ENCODE data around the gene KRTAP12-1. TPM values are rescaled to one million over a fixed set of nuclear protein-coding genes. Genes with fewer than 3 reads are reported as not detected.
"Not testable (repeated sequence)": the region's sequence is repeated elsewhere in the genome, so short reads cannot be mapped to it uniquely, and the experiment has no call there.

The KRTAP12-1 gene
- total RNA-seq, 1 donor from 2014 or later, result not detected

DNA sequence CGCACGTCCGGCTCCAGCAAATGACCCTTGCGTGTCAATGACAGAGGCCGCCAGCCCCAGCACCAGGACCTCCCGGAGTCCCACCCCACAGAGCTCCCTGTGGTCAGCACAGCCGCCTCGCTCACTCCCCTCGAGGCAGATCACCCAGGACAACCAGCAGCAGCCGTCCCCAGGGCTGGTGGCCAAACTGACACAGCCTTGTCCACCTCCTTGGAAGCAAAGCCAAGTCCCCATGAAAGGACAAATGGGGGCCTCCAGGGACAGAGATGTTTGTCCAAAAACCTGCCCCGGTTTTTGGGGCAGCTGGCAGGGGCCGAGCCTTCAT lies 42.7 kb downstream of the KRTAP12-1 start:
- Mint-ChIP-seq H3K36me3 (ENCODE audit: low read depth, unreplicated experiment) (no peaks in the 10 kb centered on the region), H3K4me3 (ENCODE audit: unreplicated experiment) (no peak overlapping the region), H3K27ac (ENCODE audit: unreplicated experiment) (no peak overlapping the region), H3K27me3 (ENCODE audit: low read depth, unreplicated experiment) (peaks cover 33% of the 10 kb centered on the region), H3K9me3 (ENCODE audit: unreplicated experiment) (peaks cover 16% of the 10 kb centered on the region), H3K4me1 (ENCODE audit: low read depth, unreplicated experiment) (no peaks in the 10 kb centered on the region)
- DNase-seq (ENCODE audit: low read depth) (no peak), FAIRE-seq (no peak)
- Histone ChIP-seq H3K4me2 (ENCODE audit: low read length) (no peak overlapping the region), H3K9ac (ENCODE audit: low read length) (no peak overlapping the region), H3K4me1 (ENCODE audit: insufficient read depth, low read length) (no peaks in the 10 kb centered on the region), H3K36me3 (ENCODE audit: insufficient read depth, low read length) (no peaks in the 10 kb centered on the region), H3K9me3 (ENCODE audit: insufficient read depth, low read depth, low read length) (peaks cover 2% of the 10 kb centered on the region), H3K27ac (ENCODE audit: low read depth, low read length) (no peak overlapping the region), H3K4me3 (ENCODE audit: insufficient read depth, low read depth, low read length) (no peak overlapping the region), H3K79me2 (ENCODE audit: insufficient read depth, low read length) (no peaks in the 10 kb centered on the region), H2AFZ (ENCODE audit: low read depth, low read length) (no peak overlapping the region), H4K20me1 (ENCODE audit: insufficient read depth, low read length) (no peaks in the 10 kb centered on the region), H3K27me3 (ENCODE audit: insufficient read depth, low read length) (no peaks in the 10 kb centered on the region)
- TF ChIP-seq, protein P1, sequence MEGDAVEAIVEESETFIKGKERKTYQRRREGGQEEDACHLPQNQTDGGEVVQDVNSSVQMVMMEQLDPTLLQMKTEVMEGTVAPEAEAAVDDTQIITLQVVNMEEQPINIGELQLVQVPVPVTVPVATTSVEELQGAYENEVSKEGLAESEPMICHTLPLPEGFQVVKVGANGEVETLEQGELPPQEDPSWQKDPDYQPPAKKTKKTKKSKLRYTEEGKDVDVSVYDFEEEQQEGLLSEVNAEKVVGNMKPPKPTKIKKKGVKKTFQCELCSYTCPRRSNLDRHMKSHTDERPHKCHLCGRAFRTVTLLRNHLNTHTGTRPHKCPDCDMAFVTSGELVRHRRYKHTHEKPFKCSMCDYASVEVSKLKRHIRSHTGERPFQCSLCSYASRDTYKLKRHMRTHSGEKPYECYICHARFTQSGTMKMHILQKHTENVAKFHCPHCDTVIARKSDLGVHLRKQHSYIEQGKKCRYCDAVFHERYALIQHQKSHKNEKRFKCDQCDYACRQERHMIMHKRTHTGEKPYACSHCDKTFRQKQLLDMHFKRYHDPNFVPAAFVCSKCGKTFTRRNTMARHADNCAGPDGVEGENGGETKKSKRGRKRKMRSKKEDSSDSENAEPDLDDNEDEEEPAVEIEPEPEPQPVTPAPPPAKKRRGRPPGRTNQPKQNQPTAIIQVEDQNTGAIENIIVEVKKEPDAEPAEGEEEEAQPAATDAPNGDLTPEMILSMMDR (IDR thresholded peaks at IDR 0.05; ENCODE audit: insufficient read depth, low read depth, low read length), result no peak
- no peak for TF ChIP-seq EZH2 (IDR thresholded peaks at IDR 0.05; ENCODE audit: insufficient read depth, low read length)

DNA sequence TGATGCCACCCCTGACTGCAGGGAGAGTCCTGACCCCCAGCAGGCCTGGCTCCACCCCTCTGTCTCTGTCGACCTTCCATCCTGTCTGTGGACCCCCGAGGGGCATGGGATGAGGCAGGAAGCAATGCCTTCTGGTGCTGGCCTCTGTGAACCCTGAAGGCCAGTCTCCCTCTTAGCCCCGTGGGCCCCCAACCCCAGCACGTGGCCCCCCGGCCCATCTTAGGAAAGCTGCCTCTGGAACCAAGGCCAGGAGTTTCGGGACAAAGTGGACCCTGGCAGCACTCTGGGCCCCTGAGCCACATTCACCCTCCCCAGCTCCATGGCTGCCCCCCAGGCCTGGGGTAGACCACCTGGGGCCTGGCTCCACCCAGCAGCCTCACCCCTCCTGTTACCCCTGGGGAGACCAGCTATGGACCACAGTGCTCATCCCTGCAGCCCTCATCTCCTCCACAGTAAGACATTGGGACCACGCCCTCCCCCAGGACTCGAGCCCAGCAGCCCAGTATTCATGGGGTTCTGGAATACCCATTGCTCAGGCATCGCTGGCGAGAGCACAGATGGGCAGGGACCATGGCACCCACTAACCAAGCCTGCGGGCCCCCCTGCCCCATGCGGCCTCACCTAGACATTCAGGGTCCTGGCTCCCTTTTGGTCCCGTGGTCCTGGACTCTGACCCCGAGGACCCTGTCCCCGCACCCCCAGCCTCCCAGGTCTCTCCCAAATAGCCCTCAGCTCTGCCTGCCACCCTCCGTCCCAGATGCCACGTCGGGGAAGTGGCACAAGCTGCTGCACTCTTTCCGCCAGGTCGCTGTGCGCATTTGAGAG lies 43.2 kb downstream of the KRTAP12-1 start:
- H3K36me3 ChIP-seq (ENCODE audit: insufficient read depth, low read length); H3K79me2 ChIP-seq (ENCODE audit: insufficient read depth, low read length); H3K4me3 Mint-ChIP-seq (ENCODE audit: unreplicated experiment); H3K27me3 ChIP-seq (ENCODE audit: insufficient read depth, low read length); H3K4me1 ChIP-seq (ENCODE audit: insufficient read depth, low read length); H3K9ac ChIP-seq (ENCODE audit: low read length); H3K4me2 ChIP-seq (ENCODE audit: low read length); DNase-seq (ENCODE audit: low read depth); H4K20me1 ChIP-seq (ENCODE audit: insufficient read depth, low read length); H3K36me3 Mint-ChIP-seq (ENCODE audit: low read depth, unreplicated experiment); FAIRE-seq; H3K9me3 ChIP-seq (ENCODE audit: insufficient read depth, low read depth, low read length); H3K4me1 Mint-ChIP-seq (ENCODE audit: low read depth, unreplicated experiment); H3K4me3 ChIP-seq (ENCODE audit: insufficient read depth, low read depth, low read length); H3K27ac Mint-ChIP-seq (ENCODE audit: unreplicated experiment); H3K27ac ChIP-seq (ENCODE audit: low read depth, low read length); H2AFZ ChIP-seq (ENCODE audit: low read depth, low read length): not testable (repeated sequence)
- H3K27me3 Mint-ChIP-seq (ENCODE audit: low read depth, unreplicated experiment), result peaks cover 31% of the 10 kb centered on the region
- peaks cover 11% of the 10 kb centered on the region for H3K9me3 Mint-ChIP-seq (ENCODE audit: unreplicated experiment)

DNA sequence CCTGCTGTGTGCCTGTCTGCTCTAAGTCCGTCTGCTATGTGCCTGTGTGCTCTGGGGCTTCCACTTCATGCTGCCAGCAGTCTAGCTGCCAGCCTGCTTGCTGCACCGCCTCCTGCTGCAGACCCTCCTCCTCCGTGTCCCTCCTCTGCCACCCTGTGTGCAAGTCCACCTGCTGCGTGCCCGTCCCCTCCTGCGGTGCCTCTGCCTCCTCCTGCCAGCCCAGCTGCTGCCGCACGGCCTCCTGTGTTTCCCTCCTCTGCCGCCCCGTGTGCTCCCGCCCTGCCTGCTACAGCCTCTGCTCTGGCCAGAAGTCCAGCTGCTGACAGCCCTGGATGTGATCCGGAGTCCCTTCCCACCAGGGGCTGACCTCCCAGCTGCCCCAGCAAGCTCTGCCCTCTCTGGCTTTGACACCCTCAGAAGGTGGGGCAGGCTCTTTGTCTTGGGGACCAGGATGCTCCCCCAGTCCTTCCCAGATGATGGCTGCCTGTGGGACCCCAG lies 44.1 kb downstream of the KRTAP12-1 start:
- H3K4me3 Mint-ChIP-seq (ENCODE audit: unreplicated experiment); H3K27ac Mint-ChIP-seq (ENCODE audit: unreplicated experiment); H3K9ac ChIP-seq (ENCODE audit: low read length); H3K9me3 Mint-ChIP-seq (ENCODE audit: unreplicated experiment); H4K20me1 ChIP-seq (ENCODE audit: insufficient read depth, low read length); H3K27ac ChIP-seq (ENCODE audit: low read depth, low read length); H3K4me3 ChIP-seq (ENCODE audit: insufficient read depth, low read depth, low read length); DNase-seq (ENCODE audit: low read depth); H3K36me3 ChIP-seq (ENCODE audit: insufficient read depth, low read length); H3K4me1 Mint-ChIP-seq (ENCODE audit: low read depth, unreplicated experiment); H3K4me2 ChIP-seq (ENCODE audit: low read length); FAIRE-seq; H3K4me1 ChIP-seq (ENCODE audit: insufficient read depth, low read length); H3K36me3 Mint-ChIP-seq (ENCODE audit: low read depth, unreplicated experiment); H3K27me3 ChIP-seq (ENCODE audit: insufficient read depth, low read length); H3K79me2 ChIP-seq (ENCODE audit: insufficient read depth, low read length); H2AFZ ChIP-seq (ENCODE audit: low read depth, low read length); H3K9me3 ChIP-seq (ENCODE audit: insufficient read depth, low read depth, low read length): not testable (repeated sequence)
- H3K27me3 Mint-ChIP-seq (ENCODE audit: low read depth, unreplicated experiment), result peaks cover 29% of the 10 kb centered on the region
